ENCODE results near the gene CCDC197.

DNA sequence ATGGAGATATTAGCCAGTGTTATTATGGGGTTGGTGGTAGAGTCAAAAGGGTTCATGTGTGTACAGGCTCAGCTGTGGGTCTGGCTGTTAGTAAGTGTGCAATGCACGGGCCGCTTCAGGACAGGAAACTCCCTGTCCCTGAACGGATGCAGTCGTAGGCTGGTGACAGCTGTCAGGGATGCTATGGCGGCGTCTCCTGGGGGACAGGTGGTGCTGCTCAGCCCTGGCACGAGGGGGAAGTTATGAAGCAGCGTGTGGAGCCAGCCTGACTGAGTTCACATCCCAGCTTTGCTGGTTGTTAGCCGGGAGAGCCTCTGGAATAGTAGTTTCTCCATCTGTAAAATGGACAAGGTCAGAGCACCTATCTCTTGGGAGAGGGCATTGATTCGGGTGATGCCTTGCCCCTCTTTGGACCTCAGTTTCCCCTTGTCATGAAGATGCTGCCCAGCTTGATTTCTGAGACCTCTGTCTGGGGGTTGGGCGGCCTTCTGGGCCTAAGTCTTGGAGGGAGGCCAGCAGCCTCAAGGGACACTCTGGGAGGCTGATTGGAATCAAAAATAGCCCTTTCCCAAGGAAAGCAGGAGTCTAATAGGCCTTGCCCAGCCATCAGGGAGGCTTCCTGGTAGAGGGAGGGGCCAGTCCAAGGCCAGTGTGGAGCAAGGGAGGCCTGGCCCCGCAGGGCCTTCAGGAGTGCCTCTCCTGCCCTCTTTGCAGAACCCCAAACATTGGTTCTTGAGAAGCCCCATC, 27.8 kb upstream of the CCDC197 start:
- TF ChIP-seq, protein P1, sequence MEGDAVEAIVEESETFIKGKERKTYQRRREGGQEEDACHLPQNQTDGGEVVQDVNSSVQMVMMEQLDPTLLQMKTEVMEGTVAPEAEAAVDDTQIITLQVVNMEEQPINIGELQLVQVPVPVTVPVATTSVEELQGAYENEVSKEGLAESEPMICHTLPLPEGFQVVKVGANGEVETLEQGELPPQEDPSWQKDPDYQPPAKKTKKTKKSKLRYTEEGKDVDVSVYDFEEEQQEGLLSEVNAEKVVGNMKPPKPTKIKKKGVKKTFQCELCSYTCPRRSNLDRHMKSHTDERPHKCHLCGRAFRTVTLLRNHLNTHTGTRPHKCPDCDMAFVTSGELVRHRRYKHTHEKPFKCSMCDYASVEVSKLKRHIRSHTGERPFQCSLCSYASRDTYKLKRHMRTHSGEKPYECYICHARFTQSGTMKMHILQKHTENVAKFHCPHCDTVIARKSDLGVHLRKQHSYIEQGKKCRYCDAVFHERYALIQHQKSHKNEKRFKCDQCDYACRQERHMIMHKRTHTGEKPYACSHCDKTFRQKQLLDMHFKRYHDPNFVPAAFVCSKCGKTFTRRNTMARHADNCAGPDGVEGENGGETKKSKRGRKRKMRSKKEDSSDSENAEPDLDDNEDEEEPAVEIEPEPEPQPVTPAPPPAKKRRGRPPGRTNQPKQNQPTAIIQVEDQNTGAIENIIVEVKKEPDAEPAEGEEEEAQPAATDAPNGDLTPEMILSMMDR (IDR thresholded peaks at IDR 0.05): no peak
- no peak for TF ChIP-seq EZH2 (IDR thresholded peaks at IDR 0.05)

Data from neural progenitor cell (in vitro differentiated cells).